Stimulated activated CD4-positive, alpha-beta T cell treated with anti-CD3 and anti-CD28 coated beads, Interleukin-4, amount 100 ng/mL, for 48 hours (primary cell): ENCODE measurements around the gene ANAPC2.

Experiments used
- DNase-seq, 2 donors: peaks; one replicate each; pipeline ENCODE4 v3.0.0-alpha.2; 2020; ENCODE audit warnings: low read depth in 2 of 2

ANAPC2 gene

DNA sequence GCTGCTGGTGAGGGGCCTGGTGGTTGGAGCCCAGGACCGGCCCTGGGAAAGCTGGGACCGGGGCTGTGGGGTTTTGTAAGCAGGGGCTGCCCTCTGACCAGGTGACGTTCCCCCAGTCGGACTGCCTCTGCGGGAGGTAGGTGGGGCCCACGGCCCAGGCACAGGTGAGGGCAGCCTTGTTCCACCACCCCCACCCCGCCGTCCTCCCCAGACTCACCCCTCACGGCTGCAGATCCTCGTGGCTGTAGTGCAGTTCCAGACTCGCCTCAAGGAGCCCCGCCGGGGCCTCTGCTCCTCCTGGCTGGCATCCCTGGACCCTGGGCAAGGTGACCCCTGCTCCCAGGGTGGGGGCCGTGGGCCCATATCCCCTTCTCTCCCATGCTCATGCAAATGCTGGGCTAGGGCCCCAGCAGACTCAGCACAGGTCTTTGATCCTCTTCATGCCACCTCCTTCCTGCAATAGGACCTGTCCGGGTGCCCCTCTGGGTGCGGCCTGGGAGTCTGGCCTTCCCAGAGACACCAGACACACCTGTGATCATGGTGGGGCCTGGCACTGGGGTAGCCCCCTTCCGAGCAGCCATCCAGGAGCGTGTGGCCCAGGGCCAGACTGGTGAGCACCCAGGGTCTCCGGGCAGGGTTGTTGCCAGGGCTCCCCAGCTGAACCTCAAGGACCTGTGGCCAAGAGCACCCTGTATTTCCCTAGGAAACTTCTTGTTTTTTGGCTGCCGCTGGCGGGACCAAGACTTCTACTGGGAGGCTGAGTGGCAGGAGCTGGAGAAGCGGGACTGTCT, 27.0 kb upstream of the ANAPC2 start:
- no peak for DNase-seq

DNA sequence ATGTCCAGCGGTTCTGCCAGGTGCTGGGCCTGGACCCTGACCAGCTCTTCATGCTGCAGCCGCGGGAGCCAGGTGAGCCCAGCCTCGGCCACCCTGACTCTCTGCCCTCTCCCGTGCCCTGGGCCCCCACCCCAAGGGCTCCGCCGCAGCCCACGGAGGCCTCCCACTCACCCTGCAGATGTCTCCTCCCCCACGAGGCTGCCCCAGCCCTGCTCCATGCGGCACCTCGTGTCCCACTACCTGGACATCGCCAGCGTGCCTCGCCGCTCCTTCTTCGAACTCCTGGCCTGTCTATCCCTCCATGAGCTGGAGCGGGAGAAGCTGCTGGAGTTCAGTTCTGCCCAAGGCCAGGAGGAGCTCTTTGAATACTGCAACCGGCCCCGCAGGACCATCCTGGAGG, 26.3 kb upstream of the ANAPC2 start:
- DNase-seq: no peak

DNA sequence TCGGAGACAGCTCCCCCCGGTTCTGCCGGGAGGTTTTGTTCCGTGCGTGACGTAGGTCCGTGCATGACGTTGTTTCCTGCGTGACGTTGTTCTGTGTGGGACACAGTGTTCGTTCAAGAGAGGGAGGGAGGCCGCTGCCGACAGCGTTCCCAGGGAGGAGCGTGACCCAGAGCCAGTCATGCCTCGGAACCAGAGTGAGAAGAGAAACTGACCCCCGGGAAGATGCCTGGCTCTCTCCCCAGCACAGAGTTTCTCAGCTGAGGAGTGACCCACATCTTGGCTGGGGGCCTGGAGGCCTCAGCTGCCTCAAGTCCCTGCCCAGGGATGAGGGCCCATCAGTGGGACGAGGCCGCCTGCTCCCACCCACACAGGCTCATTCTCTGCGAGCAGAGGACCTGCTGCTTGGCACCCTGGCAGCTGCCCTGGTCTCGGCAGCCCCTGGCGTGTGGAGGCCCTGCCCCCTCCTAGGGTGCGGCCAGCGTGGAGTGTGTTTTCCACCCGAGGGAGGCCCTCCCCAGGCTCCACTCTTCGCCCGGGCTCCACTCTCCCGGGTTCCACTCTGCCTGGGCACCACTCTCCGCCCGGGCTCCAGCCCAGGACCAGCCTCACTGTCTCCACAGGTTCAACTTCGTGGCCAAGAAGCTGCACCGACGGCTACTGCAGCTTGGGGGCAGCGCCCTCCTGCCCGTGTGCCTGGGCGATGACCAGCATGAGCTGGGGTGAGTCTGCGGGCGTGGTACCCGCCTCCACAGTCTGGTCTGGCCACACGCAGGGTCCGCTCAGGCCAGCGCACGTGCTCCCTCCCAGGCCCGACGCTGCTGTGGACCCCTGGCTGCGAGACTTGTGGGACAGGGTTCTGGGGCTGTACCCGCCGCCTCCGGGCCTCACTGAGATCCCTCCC, 25.1 kb upstream of the ANAPC2 start:
- DNase-seq: no peak

DNA sequence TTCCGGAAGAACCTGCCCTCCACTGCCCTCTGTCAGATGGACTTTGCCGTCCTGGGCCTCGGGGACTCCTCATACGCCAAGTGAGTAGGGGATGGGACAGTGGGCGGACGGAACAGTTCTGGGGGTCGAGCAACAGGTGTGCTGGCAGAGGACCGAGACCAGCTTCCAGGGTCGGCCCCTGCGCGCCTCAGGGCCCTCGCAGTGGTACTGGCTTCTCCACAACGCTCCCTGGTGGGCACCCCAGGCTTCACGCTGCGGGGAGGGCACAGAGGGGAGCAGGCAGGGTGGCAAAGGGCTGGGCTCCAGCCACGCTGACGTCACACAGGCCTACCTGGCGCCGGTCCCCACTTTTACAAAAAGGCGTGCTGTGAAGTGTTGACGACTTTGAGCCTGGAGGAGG, 24.2 kb upstream of the ANAPC2 start:
- DNase-seq: no peak

DNA sequence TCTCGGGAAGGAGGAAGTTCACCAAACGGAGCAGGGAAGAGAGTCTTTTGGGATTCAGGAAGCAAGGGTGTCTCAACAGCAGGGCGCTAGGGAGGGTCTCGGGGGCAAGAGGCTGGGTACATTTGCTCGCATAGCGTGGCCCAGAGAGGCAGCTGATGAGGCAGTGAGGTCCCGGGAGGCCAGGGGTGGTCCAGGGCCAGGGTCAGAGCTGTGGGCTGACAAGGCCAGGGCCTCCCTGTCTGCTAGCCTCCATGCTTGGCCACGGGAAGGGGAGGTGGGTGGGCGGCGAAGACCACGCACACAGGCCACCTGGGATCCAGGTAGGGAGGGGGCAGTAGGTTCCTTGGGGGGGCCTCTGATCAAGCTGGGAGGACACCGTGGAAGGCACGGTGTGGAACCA, 23.2 kb upstream of the ANAPC2 start:
- DNase-seq: no peak

DNA sequence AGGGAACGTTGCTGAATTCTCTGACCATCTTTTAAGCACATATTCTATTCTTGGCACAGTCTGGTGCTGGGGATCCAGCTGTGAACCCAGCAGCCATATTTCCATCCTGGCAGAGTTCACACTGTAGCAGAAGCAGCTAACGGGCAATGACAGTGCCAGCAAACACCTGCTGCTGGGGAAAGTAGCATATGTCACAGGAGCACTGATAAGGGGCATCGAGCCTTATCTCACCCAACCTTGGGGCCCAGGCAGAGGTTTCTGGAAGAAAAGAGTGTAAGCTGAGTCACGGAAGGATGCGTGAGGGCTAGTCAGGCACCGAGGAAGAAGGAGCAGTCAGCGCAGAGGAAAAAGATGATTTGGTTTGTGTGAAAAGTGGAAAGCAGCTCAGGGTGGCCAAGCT, 18.2 kb upstream of the ANAPC2 start:
- DNase-seq: no peak

DNA sequence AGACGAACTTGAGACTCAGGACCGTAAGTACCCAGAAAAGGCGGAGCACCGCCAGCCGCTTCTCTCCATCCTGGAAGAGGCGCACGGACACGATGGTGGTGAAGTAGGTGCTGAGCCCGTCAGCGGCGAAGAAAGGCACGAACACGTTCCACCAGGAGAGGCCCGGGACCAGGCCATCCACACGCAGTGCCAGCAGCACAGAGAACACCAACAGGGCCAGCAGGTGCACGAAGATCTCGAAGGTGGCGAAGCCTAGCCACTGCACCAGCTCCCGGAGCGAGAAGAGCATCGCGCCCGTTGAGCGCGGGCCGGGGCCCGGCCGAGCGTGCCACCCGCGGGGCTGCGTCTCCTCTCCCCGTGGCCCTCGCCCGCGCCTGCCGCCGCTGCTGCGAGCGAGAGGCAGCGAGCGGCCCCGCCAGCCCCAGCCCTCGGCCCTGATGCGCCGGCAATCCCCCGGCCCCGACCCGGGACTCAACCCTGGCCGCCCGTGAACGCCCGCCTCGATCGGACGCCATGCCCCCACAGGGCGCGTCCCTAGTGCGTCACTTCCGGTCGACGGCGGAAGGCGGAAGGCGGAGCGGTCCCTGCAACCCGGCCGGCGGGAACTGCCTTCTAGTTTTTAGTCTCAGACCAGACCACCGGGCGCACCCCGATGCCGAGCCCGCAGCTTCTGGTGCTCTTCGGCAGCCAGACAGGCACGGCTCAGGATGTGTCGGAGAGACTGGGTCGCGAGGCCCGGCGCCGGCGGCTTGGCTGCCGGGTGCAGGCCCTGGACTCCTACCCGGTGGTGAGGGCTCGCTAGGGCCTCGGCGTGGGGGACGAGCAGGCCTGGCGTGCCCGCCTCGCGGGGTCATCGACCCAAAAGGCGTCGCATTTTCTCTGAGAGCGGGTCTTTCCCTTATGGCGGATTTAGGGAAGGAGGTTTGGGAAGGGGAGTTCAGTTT, 17.0 kb upstream of the ANAPC2 start, which contains the start of the genes NDOR1 and TMEM203:
Gene NDOR1, plus strand, starts transcription at position 575 of the 944 bp plus-strand sequence. Its CDS starts 78 bp downstream, at position 653.
Gene TMEM203, minus strand, starts transcription at position 523 of the 944 bp plus-strand sequence. Its CDS starts 234 bp downstream, at position 289.
- DNase-seq: peak; percentile 93 to 94

DNA sequence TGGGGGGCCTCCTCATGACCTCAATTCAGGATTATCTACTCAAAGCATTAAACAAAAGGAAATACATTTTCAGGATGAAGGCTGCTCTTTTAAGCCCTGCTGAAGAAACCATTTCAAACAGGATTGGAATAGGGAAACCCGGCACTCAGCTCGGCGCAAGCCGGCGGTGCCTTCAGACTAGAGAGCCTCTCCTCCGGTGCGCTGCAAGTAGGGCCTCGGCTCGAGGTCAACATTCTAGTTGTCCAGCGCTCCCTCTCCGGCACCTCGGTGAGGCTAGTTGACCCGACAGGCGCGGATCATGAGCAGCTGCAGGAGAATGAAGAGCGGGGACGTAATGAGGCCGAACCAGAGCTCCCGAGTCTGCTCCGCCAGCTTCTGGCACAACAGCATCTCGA, 16.4 kb upstream of the ANAPC2 start:
- DNase-seq: no peak

DNA sequence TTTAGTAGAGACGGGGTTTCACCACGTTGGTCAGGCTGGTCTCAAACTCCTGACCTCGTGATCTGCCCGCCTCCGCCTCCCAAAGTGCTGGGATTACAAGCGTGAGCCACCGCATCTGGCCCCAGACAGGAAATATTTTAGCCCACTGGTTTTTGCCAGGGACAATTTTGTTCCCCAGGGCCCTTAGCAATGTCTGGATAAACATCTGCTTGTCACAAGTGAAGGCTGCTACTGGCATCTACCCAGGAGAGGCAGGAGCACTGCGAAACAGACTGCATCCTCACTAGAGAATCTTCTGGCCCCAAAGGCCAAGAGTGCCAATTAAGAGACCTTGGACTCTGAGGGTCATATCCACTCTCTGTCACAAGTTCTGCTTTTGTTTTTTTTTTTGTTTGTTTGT, 14.6 kb upstream of the ANAPC2 start:
- DNase-seq: no peak

DNA sequence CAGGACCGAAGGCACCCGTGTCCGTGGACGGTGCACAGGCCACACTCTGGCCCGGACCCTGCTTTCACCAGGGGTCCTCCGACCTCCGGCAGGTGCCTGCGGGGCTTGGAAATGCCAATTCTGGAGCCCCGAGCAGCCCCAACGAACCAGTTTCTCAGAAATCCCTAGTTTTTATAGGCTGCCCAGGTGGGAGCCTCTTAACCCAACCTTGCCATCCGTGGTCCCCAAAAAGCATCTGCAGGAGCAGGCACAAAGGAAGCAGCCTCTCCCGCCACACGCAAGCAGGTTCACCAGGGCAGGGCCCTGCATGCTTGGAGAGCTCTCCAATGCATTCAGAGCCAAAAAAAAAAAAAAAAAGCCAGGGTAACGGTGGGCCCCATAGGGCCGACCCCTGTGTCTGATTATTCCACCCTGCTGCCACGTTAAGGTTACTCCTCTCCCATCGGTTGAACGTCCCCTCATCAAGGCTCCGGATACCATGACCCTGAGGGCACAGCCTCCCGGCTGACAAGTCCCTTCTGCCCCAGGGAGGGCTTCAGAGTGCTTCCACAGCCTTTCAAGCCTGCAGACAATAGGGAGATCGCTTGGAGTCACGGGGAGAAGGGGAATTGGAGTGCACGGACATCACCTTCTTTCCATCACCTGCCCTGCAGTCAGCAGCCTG, 13.0 kb upstream of the ANAPC2 start:
- no peak for DNase-seq

DNA sequence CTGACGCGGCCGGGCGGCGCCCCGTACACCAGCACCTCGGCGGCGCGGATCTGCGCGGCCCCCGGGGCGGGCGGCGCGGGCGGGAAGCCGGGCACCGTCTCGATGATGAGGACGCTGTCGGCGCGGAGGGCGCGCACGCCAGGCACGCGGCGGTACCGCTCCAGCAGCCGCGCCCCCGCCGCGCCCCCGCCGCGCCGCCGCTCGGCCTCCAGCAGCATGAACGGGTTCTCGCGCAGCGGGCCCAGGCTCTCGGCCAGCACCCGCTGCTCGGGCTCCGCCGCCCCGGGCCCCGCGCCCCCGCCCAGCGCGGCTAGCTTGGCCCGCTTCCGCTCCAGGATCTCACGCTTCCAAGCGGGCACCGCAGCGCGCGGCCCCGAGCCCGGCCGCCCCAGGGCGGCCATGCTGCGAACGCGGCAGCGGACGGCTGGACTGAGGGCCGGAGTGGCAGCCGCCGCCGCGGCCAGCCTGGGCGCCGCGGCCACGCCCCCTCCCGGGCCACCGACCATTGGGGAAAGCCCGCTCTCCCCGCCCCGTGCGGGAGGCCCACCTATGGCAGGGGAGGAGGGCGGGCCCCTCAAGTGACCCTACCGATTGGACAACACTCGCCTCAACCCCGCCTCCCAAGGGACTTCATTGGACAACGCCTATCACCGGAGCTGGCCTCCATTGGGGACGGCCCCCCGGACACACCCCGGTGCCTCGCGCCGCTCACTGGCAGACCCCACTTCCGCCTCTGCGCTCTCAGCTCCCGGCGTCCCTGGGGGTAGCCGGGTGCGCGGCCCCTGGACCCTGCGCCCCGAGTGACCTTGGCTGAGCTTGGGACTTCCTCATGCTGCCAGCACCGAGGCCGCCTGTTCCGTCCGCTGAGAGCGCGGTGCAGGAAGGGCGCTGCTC, 12.2 kb upstream of the ANAPC2 start, which contains the start of gene TPRN:
Gene TPRN, minus strand, starts transcription at position 431 of the 894 bp plus-strand sequence. Its CDS starts 30 bp downstream, at position 401.
- peak; percentile 96 to 99 for DNase-seq

DNA sequence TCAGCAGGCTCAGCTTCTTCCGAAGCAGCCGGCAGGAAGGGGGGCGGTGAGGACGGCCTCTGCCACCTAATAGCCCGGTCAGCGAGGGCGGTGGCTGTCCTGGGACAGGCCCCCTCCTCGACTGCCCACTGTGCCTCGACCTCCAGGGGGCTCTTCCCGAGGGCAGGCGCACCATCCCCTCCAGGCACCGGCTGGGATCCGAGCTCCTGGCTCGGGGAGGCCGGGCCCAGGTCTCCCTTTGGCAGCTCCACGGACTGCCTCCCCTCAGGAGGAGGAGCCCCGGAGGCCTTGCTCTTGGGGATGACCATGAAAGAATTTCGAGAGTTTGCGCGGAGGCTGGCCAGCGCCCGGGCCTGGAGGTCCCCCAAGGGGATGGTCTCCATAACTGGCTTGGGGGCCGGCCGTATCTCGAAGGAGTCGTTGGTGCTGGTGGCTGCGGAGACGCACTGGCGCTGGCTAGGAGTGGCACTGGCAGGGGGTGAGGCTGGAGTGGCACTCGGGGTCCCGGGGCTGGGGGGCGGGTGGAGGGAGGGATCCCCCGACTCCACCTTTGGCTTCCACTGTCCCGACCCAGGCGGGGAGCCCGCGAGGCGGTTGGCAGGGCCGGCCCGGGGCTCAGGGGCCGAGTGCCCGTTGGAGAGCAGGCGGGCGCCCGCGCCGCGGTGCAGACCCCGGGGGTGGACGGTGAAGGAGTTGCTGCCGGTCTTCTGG, 11.2 kb upstream of the ANAPC2 start:
- no peak for DNase-seq

DNA sequence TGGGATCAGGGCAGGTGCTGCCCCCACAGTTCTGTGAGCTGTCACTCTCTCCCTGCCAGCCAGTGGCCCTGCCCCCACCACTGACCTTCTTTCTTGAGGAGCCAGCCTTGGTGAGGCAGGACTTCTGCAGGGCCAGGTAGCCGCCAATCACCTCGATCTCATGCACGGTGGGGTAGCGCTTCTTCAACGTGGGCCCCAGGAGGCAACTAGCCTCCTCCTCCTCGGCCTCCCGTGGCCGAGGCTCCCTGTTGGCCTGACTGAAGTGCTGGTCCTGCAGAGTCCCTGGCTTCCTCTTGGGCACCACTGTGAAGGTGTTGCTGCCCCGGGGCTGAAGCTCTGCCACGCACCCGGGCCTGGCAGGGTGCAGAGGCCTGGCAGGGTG, 10.5 kb upstream of the ANAPC2 start:
- DNase-seq: no peak

DNA sequence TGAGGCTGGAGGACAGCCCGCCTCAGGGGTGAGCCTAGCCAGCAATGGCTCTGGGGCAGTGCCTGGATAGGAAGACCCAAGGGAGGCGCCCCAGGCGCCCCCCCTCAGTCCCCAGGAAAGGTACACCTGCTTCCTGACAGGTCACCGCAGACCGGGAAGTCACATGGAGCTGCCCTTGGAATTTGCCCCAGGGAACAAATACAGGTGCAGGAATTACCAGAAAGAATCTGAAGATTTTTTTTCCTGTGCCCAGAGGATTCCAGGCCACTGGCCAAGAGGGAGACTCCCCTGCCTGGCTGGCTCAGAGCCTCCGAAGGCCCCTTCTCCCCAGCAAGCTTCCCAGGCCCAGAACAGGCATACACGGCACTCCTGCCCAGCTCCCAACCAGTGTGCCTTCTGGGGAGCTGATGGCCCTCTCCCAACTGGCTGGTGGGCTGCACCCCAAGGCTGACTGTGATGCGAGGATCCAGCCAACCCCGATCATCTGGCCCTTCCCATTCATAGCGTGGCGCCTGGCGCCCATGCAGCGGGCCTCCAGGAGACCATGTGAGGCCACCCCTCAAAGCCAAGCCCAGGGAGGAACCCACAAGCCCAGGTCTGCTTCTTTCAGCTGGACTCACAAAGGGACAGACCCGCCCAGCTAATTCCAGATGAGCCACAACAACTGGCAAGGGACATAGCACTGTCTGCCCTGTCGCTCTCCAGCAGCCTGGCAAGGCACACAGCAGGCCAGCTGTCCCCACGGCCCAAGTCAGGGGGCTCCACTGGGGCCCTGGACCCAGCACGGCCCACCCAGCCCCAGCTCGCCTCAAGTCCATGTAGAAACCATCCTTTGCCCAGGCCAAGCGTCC, 9.9 kb upstream of the ANAPC2 start:
- no peak for DNase-seq

DNA sequence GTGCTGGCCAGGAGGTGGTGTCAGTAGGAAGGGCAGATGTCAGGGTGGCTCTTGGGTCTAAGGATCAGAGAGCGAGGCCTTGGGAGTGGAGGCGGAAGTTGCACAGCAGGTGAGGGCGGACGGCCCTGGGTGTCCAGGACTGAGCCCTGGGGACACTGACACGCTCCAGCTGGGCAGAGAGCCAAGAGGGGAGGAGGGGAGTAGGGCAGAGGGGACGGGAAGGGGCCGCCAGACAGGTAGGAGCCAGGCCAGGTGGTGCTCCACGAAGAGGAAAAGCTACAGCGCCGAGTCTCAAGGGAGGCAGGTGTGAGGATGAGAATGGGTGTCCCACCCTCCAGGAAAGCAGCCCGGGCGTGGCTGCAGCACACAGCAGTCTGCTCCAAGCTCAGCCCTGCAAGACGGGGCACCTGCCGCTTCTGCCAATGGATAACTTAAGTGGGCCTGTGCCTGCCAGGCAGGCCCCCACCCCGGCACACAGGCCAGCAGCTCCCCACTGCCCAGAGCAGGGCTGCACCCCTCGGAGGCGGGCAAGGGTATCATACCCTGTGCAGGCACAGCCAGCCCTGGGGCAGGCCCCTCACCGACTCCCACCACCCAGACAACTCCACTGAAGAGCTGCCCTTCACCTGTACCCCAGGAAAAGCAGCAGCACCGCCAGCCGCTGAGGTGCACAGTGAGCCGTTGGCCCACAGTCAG, 7.3 kb upstream of the ANAPC2 start:
- no peak for DNase-seq

DNA sequence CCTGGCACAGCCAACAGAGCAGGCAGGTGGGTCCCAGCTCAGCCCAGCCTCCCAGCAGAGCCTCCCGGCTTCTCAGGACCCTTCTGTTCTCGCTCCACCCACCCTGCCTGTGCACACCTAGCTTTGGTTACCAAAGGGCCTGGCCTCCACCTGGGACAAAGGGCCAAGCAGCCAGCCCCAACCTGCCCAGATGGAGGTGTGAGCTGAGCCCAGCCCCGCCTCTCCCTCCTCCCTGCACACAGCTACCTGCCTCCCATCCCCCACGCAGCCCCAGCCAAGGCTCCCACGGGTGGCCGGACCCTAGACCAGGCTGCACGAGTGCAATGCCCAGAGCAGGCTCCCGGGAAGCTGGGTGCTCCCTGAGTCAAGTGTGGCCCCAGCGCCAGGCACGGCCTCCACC, 6.5 kb upstream of the ANAPC2 start:
- no peak for DNase-seq

DNA sequence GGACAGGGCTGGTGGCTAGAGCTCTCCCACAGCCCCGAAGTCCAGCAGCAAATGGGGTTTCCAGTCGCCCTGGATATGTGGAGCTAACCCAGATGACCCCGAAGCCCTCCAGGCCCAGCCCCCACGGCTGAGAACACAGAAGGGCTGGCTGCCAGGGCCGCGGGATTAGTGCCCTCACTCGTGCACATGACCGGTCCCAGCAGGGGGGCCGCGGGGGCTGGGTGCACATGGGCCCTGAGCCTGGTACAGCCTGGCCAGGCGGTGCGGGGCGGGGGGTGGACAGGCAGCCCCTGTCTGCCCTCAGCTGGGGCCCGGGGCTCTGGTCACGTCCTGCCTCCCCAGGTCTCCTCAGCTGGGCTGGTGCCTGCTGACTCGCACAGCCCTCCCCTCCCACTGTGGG, 6.0 kb upstream of the ANAPC2 start:
- DNase-seq: no peak

DNA sequence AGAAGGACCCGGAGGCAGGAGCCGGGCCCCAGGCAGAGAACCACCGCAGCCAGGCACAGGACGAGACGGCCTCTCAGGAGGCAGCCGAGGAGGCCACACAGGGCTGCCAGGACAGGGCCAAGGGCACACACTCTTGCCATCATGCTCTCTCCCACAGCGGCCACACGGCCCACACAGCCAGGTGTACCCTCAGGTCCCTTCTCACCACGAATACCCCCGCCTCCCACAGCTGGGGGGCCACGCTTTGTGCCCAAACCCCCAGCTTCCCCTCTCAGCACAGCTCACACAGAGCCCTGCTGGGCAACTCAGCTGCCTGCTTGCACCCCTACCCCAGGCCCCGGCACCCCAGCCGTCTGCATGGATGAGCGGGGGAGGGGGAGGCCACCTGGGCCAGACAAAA, 5.4 kb upstream of the ANAPC2 start:
- no peak for DNase-seq
